ENCODE measurements around the gene HOXB9.

GRCh38 chr17:48591255-48592056 lies 34.7 kb downstream of the HOXB9 start:
- TF ChIP-seq, protein P1, sequence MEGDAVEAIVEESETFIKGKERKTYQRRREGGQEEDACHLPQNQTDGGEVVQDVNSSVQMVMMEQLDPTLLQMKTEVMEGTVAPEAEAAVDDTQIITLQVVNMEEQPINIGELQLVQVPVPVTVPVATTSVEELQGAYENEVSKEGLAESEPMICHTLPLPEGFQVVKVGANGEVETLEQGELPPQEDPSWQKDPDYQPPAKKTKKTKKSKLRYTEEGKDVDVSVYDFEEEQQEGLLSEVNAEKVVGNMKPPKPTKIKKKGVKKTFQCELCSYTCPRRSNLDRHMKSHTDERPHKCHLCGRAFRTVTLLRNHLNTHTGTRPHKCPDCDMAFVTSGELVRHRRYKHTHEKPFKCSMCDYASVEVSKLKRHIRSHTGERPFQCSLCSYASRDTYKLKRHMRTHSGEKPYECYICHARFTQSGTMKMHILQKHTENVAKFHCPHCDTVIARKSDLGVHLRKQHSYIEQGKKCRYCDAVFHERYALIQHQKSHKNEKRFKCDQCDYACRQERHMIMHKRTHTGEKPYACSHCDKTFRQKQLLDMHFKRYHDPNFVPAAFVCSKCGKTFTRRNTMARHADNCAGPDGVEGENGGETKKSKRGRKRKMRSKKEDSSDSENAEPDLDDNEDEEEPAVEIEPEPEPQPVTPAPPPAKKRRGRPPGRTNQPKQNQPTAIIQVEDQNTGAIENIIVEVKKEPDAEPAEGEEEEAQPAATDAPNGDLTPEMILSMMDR (IDR thresholded peaks at IDR 0.05; ENCODE audit: low read depth, low read length, poor library complexity, severe bottlenecking) = no peak
- no peak for TF ChIP-seq EZH2phosphoT487 (IDR thresholded peaks at IDR 0.05; ENCODE audit: borderline replicate concordance, low read length)
